Activated CD4-positive, alpha-beta memory T cell treated with anti-CD3 and anti-CD28 coated beads for 36 hours (primary cell): ENCODE results near the gene ZNF619. TPM values are rescaled to one million over a fixed set of nuclear protein-coding genes. Genes with fewer than 3 reads are reported as not detected.
"Not testable (repeated sequence)": the region's sequence is repeated elsewhere in the genome, so short reads cannot be mapped to it uniquely, and the experiment has no call there.

Experiments
- CTCF ChIA-PET: fragments of 350-600 bp; sonication (Branson Sonifier 250); formaldehyde crosslinking; loops from one replicate; lab custom pipeline; 2021; ENCODE audit warnings: antibody characterized with exemption, inconsistent platforms; lab: Charles Lee
- POLR2A ChIA-PET: fragments of 350-600 bp; sonication (Branson Sonifier 250); formaldehyde crosslinking; loops from one replicate; lab custom pipeline; 2021; ENCODE audit warnings: antibody characterized with exemption; lab: Charles Lee
- DNase-seq: peaks from one replicate; pipeline ENCODE4 v3.0.0-alpha.2; 2020
- H3K27ac Mint-ChIP-seq: one replicate; pipeline ENCODE4 v1.8.0; 2021; ENCODE audit warnings: mixed read lengths
- H3K27me3 Mint-ChIP-seq: one replicate; pipeline ENCODE4 v1.8.0; 2021; ENCODE audit warnings: mixed read lengths
- H3K36me3 Mint-ChIP-seq: one replicate; pipeline ENCODE4 v1.8.0; 2021; ENCODE audit warnings: mixed read lengths
- H3K4me1 Mint-ChIP-seq: one replicate; pipeline ENCODE4 v1.8.0; 2021; ENCODE audit warnings: low read depth, mixed read lengths
- H3K4me3 Mint-ChIP-seq: one replicate; pipeline ENCODE4 v1.8.0; 2021; ENCODE audit warnings: mild to moderate bottlenecking, mixed read lengths
- H3K9me3 Mint-ChIP-seq: one replicate; pipeline ENCODE4 v1.8.0; 2021; ENCODE audit warnings: mixed read lengths
- intact Hi-C: fragments of 100-400 bp; cut with micrococcal nuclease; formaldehyde crosslinking; loops from one replicate; pipeline ENCODE4 v1.15.1; 2023
- total RNA-seq, 2 experiments: library from RNA; stranded (reverse); gene quantifications; one replicate each; pipeline ENCODE4 v1.2.3, GENCODE V29; 2021

ZNF619 gene
- total RNA-seq, 2 experiments from 2014 or later: 7.4 to 8.3 TPM

DNA sequence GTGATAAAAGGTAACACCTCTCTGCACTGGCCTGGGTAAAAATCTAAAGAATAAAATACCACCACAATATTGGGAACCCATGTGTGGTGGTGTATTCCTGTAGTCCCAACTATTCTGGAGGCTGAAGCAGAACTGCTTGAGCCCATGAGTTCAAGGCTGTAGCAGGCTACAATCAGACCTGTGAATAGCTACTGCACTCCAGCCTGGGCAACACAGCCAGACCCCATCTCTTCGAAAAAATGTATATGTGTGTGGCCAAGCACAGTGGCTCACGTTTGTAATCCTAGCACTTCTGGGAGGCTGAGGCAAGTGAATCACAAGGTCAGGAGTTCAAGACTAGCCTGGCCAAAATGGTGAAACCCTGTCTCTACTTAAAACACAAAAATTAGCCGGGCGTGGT, 21.6 kb upstream of the ZNF619 start:
- intact Hi-C loops: loop anchor here (10.0 kb wide), 2 partner anchors 749 to 1559 kb away; no protein-coding TSS in a partner anchor
- CTCF ChIA-PET: no interaction called here
- Mint-ChIP-seq H3K27me3 (peaks cover 1% of the 10 kb centered on the region), H3K27ac (no peak overlapping the region), H3K36me3 (peaks cover 28% of the 10 kb centered on the region), H3K4me1 (peaks cover 49% of the 10 kb centered on the region), H3K9me3 (no peaks in the 10 kb centered on the region), H3K4me3 (peak overlapping the region; percentile 77)
- POLR2A ChIA-PET: no interaction called here
- no peak for DNase-seq

DNA sequence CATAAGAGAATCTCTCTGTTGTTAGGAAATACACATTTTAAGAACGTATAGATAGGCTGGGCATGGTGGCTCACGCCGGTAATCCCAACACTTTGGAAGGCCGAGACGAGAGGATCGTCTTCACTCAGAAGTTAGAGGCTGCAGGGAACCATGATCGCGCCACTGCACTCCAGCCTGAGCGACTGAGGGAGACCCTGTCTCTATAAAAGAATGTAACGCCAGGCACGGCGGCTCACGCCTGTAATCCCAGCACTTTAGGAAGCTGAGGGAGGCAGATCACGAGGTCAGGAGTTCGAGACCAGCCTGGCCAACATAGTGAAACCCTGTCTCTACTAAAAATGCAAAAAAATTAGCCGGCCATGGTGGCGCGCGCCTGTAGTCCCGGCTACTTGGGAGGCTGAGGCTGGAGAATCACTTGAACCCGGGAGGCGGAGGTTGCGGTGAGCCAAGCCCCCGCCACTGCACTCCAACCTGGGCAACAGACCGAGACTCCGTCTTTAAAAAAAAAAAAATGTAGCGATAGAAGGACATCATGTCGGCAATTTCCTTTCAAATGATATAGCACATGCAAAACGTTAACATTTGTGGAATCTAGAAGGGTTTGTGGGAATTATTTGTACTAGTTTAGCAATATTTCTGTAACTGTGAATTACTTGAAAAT, 20.5 kb upstream of the ZNF619 start:
- peak overlapping the region; percentile 77 for H3K4me3 Mint-ChIP-seq
- H3K36me3 Mint-ChIP-seq: peaks cover 35% of the 10 kb centered on the region
- no peak for DNase-seq
- H3K27ac Mint-ChIP-seq: peak overlapping the region; percentile 86
- intact Hi-C loops: loop anchor here (10.0 kb wide), 2 partner anchors 748 to 1558 kb away; no protein-coding TSS in a partner anchor
- no peaks in the 10 kb centered on the region for H3K9me3 Mint-ChIP-seq
- H3K27me3 Mint-ChIP-seq: peaks cover 1% of the 10 kb centered on the region
- H3K4me1 Mint-ChIP-seq: peaks cover 55% of the 10 kb centered on the region
- ChIA-PET CTCF (interaction anchor here (1.4 to 2.1 kb wide), 2 partner anchors 21 to 148 kb away, joined by 5 read pairs; partner anchors contain the start of gene ZNF619), POLR2A (interaction anchor here (0.6 to 1.5 kb wide), 8 partner anchors 9 to 742 kb away, joined by 3 to 6 read pairs (median 3); partner anchors contain the start of genes CTNNB1, ZNF620 and ZNF621)

DNA sequence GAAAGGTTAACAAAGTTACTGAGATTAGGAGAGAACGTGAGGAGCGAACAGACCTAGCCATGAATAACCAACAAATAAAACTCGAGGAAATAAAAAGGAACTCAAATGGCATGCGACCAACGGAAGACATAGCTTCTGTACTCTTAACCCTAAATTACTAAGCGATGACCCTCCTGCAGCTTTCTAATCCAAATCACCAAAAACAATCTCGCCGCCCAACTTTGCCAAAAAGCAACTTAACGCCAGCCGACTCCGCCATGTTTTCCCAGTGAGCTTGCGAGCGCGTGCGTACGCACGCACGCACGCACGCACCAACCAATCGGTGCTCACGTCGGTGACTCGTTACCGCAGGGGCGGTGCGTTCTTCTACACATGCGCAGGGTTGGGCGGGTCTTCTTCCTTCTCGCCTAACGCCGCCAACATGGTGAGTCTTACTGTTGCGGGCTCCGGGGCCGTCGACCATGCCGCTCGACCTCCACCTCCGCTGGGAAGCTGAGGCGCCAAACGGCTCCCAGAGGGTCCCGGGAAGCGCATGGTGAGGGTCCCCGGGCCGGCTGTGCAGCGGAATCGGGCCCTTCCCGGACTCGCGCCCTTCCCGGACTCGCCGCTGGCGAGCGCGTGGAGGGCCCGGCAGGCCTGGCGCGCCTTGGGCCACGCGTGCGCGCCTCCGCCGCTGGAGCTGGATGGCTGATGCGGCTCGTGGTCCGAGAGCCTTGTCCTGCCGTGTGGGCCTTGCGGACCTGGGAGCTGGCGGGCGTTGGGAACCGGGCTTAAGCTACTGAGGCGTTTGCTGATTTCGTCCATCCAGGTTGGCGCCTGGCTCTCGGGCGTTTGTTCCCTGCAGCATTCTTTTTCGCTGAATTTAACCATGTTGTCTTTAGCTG, 19.7 kb upstream of the ZNF619 start, which contains the start of gene RPL14:
TSS of gene RPL14 (plus strand) at position 400 of the 884 bp plus-strand sequence. CDS start at position 533, 133 bp downstream.
- Mint-ChIP-seq H3K27me3 (peaks cover 1% of the 10 kb centered on the region), H3K4me1 (peaks cover 54% of the 10 kb centered on the region), H3K27ac (peak within 1 kb of the TSS; percentile 86), H3K4me3 (peak within 1 kb of the TSS; percentile 77), H3K9me3 (no peaks in the 10 kb centered on the region), H3K36me3 (peaks cover 43% of the 10 kb centered on the region)
- peak; percentile 97 for DNase-seq
- ChIA-PET CTCF (interaction anchor here (1.4 to 2.1 kb wide), 2 partner anchors 20 to 148 kb away, joined by 5 read pairs; partner anchors contain the start of gene ZNF619), POLR2A (interaction anchor here (0.6 to 1.5 kb wide), 10 partner anchors 8 to 741 kb away, joined by 3 to 6 read pairs (median 3); partner anchors contain the start of genes CTNNB1, ZNF620 and ZNF621)
- intact Hi-C loops: loop anchor here (1.0 to 10.0 kb wide), 4 partner anchors 20 to 1558 kb away; partner anchors contain the start of genes EIF1B and ZNF619

DNA sequence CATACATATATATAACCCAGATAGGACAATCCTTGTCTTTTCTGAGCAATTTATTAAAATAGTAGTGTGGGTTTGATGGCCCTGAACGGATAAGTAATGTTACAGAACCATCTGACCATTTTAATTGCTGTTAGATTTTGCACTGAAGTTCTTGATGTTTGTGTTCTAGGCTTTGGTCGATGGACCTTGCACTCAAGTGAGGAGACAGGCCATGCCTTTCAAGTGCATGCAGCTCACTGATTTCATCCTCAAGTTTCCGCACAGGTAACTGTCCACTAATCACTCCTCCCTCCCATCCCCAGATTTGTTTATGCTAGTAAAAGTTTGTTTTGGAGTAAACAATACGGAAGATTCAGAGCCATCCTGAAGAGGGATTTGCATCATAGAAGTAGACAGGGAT, 18.4 kb upstream of the ZNF619 start:
- Mint-ChIP-seq H3K4me1 (peaks cover 50% of the 10 kb centered on the region), H3K9me3 (no peaks in the 10 kb centered on the region), H3K4me3 (peak overlapping the region; percentile 77), H3K27ac (peak overlapping the region; percentile 83), H3K36me3 (peaks cover 51% of the 10 kb centered on the region), H3K27me3 (peaks cover 1% of the 10 kb centered on the region)
- no peak for DNase-seq
- intact Hi-C loops: loop anchor here (10.0 kb wide), 2 partner anchors 746 to 1556 kb away; no protein-coding TSS in a partner anchor
- CTCF ChIA-PET: interaction anchor here (2.1 kb wide), 1 partner anchor 19 kb away, joined by 5 read pairs; the partner anchor contains the start of gene ZNF619
- POLR2A ChIA-PET: interaction anchor here (1.1 kb wide), 1 partner anchor 70 kb away, joined by 3 read pairs; no protein-coding TSS in a partner anchor

DNA sequence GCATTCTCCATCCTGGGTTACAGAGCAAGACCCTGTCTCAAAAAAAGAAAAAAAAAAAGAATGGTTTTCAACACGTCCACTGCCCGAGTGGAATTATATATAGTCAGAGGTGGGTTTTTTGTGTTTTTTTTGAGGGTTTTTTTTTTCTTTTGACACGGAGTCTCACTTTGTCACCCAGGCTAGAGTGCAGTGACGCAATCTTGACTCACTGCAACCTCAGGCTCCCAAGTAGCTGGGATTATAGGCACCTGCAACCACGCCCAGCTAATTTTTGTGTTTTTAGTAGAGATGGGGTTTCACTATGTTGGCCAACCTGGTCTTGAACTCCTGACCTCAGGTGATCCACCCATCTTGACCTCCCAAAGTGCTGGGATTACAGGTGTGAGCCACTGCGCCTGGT, 16.4 kb upstream of the ZNF619 start:
- H3K27me3 Mint-ChIP-seq, CTCF ChIA-PET, intact Hi-C loops, H3K4me3 Mint-ChIP-seq, H3K9me3 Mint-ChIP-seq: not testable (repeated sequence)
- POLR2A ChIA-PET: interaction anchor here (0.6 to 1.6 kb wide), 3 partner anchors 14 to 26 kb away, joined by 3 read pairs; no protein-coding TSS in a partner anchor
- Mint-ChIP-seq H3K27ac (peak overlapping the region; percentile 64), H3K36me3 (peaks cover 59% of the 10 kb centered on the region), H3K4me1 (peaks cover 52% of the 10 kb centered on the region)
- DNase-seq: peak; percentile 31

DNA sequence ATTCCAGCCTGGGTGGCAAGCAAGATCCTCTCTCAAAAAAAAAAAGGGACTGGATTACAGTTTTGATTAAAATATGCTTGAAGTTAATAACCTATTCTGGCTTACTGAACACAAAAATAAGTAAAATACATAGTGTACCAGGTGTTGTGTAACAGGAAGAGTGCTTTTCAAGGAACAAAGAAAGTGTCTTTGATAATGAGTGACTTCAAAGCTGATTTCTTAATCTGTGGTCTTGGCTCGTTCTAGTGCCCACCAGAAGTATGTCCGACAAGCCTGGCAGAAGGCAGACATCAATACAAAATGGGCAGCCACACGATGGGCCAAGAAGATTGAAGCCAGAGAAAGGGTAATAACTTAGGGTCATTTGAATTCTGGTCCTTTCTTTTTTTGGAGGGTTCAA, 15.8 kb upstream of the ZNF619 start:
- DNase-seq: no peak
- H3K27me3 Mint-ChIP-seq: peaks cover 1% of the 10 kb centered on the region
- CTCF ChIA-PET: no interaction called here
- H3K4me1 Mint-ChIP-seq: peaks cover 49% of the 10 kb centered on the region
- intact Hi-C loops: no loop called here
- no peaks in the 10 kb centered on the region for H3K9me3 Mint-ChIP-seq
- H3K36me3 Mint-ChIP-seq: peaks cover 61% of the 10 kb centered on the region
- H3K4me3 Mint-ChIP-seq: no peak overlapping the region
- POLR2A ChIA-PET: interaction anchor here (1.4 to 1.6 kb wide), 2 partner anchors 9 to 14 kb away, joined by 3 to 4 read pairs; no protein-coding TSS in a partner anchor
- H3K27ac Mint-ChIP-seq: no peak overlapping the region

DNA sequence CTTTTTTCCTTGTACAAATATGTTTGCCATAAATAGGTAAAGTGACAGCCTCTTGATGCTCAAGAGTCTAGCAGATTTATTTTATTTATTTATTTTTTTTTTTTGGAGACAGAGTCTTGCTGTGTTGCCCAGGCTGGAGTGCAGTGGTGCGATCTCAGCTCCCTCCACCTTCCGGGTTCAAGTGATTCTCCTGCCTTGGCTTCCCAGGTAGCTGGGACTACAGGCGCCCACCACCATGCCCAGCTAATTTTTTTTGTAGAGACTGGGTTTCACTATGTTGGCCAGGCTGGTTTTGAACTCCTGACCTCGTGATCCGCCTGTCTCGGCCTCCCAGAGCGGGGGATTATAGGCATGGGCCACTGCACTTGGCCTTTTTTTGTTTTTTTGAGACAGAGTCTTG, 14.1 kb upstream of the ZNF619 start:
- POLR2A ChIA-PET: not testable (repeated sequence)

DNA sequence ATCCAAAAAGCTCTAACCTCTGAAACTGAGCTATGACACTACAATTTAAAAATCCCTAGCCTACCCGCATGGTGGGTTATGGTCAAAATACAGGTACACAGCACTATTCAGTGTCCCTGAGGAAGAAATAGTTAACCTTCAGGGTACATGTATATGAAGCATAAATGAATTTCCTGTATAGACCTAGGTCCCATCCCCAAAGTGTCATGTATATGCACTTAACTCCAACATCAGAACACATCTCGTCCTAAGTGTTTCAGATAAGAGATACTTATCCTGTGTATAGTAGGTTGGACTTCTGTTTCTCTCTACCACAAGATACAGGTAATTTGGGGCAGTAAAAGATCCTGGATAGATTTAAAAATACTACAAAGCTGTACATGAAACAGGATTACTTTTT, 13.3 kb upstream of the ZNF619 start:
- Mint-ChIP-seq H3K27me3 (no peaks in the 10 kb centered on the region), H3K36me3 (peaks cover 59% of the 10 kb centered on the region), H3K4me3 (no peak overlapping the region), H3K9me3 (no peaks in the 10 kb centered on the region), H3K4me1 (peaks cover 37% of the 10 kb centered on the region), H3K27ac (peak overlapping the region; percentile 54)
- no peak for DNase-seq
- intact Hi-C loops: no loop called here
- ChIA-PET CTCF (interaction anchor here (0.7 kb wide), 1 partner anchor 1536 kb away, joined by 3 read pairs; no protein-coding TSS in a partner anchor), POLR2A (interaction anchor here (0.6 to 1.1 kb wide), 2 partner anchors 11 to 485 kb away, joined by 4 to 5 read pairs; no protein-coding TSS in a partner anchor)

More for the DNA sequence above, 14.1 kb upstream of the ZNF619 start:
- CTCF ChIA-PET, H3K27ac Mint-ChIP-seq, H3K9me3 Mint-ChIP-seq, DNase-seq, H3K4me3 Mint-ChIP-seq, intact Hi-C loops, H3K27me3 Mint-ChIP-seq: not testable (repeated sequence)
- Mint-ChIP-seq H3K36me3 (peaks cover 63% of the 10 kb centered on the region), H3K4me1 (peaks cover 43% of the 10 kb centered on the region)

DNA sequence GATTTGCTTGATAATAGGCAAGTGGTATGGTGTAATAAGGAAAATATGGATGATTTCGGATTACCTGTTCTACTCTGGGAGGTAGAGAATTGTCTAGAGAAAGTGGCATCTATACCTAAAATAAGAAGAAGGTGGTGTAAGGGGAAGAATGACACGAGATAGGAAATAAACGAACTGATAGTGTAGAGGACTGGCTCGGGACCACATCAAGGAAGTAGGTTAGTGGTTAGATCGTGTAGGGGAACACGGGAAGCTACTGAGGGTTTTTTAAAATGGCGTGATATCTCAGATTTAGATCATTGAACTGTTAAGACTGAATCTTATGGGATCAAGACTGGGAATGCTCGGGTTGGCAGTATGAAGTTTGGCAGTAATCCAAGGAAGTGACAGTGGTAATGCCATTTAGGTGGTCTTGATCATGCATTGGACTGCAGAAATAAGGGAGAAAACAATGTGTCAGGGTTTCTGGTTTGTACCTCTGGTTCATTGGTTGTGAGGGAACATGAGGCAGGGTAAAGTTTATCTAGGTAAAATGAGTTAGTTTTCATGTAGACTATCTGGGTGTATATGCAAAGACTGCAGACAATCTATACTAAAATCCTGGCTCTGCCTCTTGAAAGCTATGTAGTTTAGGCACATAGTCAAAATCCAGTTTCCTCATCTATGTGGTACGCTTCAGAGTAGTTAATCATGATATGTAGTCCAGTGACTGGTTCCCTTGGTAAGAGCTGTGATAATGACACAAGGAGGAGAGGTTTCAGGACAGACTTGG, 12.4 kb upstream of the ZNF619 start:
- Mint-ChIP-seq H3K9me3 (no peaks in the 10 kb centered on the region), H3K27ac (peak overlapping the region; percentile 73), H3K27me3 (no peaks in the 10 kb centered on the region), H3K36me3 (peaks cover 50% of the 10 kb centered on the region), H3K4me3 (no peak overlapping the region), H3K4me1 (peaks cover 28% of the 10 kb centered on the region)
- ChIA-PET POLR2A (interaction anchor here (0.6 to 1.3 kb wide), 3 partner anchors 8 to 484 kb away, joined by 4 to 5 read pairs (median 4); no protein-coding TSS in a partner anchor), CTCF (no interaction called here)
- DNase-seq: no peak
- intact Hi-C loops: no loop called here

DNA sequence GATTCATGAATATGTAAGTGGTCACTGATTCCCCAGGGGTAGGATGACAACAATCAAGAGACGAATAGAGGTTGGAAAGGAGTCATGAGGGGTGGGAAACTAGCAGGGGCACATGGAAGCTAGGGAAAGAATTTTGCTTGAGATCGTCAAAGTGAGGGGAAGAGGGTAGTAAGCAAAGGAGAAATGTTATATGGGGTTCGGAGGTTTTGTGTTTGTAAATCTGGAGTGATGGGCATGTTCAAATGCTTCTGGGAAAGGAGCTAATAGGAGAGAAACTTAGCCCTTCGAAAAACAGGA, 11.9 kb upstream of the ZNF619 start:
- Mint-ChIP-seq H3K27me3 (no peaks in the 10 kb centered on the region), H3K4me1 (peaks cover 28% of the 10 kb centered on the region), H3K4me3 (no peak overlapping the region), H3K36me3 (peaks cover 47% of the 10 kb centered on the region), H3K27ac (no peak overlapping the region), H3K9me3 (no peaks in the 10 kb centered on the region)
- intact Hi-C loops: no loop called here
- no peak for DNase-seq
- POLR2A ChIA-PET: interaction anchor here (1.3 kb wide), 1 partner anchor 8 kb away, joined by 4 read pairs; no protein-coding TSS in a partner anchor
- CTCF ChIA-PET: no interaction called here

DNA sequence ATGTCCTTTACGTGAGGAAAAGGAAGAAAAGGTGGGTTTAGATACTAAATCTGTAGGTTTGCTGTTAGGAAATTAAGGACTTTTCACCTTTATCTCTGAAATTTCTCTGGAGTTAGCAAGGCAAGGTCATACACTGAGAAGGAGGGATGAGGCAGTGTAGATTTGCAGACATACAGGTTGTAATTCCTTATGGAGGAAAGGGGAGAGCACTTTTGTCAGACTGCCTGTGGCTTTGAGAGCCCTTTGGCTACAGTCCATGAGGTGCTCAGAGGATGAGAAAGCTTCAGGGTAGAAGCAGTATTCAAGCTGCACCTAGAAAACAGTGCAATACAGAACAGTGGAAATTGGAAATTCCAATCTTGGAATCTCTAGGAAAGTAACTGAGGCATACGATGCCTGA, 11.5 kb upstream of the ZNF619 start:
- Mint-ChIP-seq H3K36me3 (peaks cover 43% of the 10 kb centered on the region), H3K4me3 (no peak overlapping the region), H3K27me3 (no peaks in the 10 kb centered on the region), H3K4me1 (peaks cover 24% of the 10 kb centered on the region), H3K27ac (no peak overlapping the region), H3K9me3 (no peaks in the 10 kb centered on the region)
- POLR2A ChIA-PET: interaction anchor here (1.3 kb wide), 1 partner anchor 9 kb away, joined by 4 read pairs; no protein-coding TSS in a partner anchor
- CTCF ChIA-PET: no interaction called here
- intact Hi-C loops: no loop called here
- DNase-seq: no peak
